Ascending aorta (tissue), 2 donors: Measurements from ENCODE around the gene PKDREJ. TPM values are rescaled to one million over a fixed set of nuclear protein-coding genes. Genes with fewer than 3 reads are reported as not detected.

Experiments
- DNase-seq, 2 donors: peaks; one replicate each; pipeline ENCODE4 v3.0.0-alpha.2; 2019; ENCODE audit warnings: low spot score in 2 of 2
- H3K27ac ChIP-seq, 2 donors: fragments of 200-600 bp; sonication (generic); one replicate each; pipeline ENCODE4 v1.5.1; 2016 to 2017; ENCODE audit warnings: mild to moderate bottlenecking in 1 of 2
- H3K27me3 ChIP-seq: fragments of 200-600 bp; sonication (generic); one replicate; pipeline ENCODE4 v1.5.1; 2017
- H3K36me3 ChIP-seq, 2 donors: fragments of 200-600 bp; sonication (generic); one replicate each; pipeline ENCODE4 v1.5.1; 2016
- H3K4me1 ChIP-seq, 2 donors: fragments of 200-600 bp; sonication (generic); one replicate each; pipeline ENCODE4 v1.5.1; 2016 to 2017; ENCODE audit warnings: mild to moderate bottlenecking in 1 of 2
- H3K4me3 ChIP-seq, 2 donors: fragments of 200-600 bp; sonication (generic); one replicate each; pipeline ENCODE4 v1.5.1; 2016 to 2017; ENCODE audit warnings: mild to moderate bottlenecking in 1 of 2
- H3K9me3 ChIP-seq, 2 donors: fragments of 200-600 bp; sonication (generic); one replicate each; pipeline ENCODE4 v1.5.1; 2016
- CTCF ChIP-seq, 3 experiments: fragments of 200-600 bp in 2 of 3; fragments of 450-650 bp in 1 of 3; sonication (generic) in 2 of 3; IDR thresholded peaks; one replicate each; pipeline ENCODE4 v1.5.1; 2016 to 2019; ENCODE audit warnings: antibody characterized with exemption in 3 of 3, mild to moderate bottlenecking in 1 of 3, moderate library complexity in 1 of 3
- intact Hi-C: fragments of 100-400 bp; cut with DNase I; formaldehyde crosslinking; loops from one replicate; pipeline ENCODE4 v1.15.1; 2023
- total RNA-seq: library from RNA; depleted of rRNA; stranded (reverse); fragments of >200 nt; gene quantifications from one replicate; pipeline ENCODE4 v1.1.0, GENCODE V29; 2016

Gene PKDREJ
- total RNA-seq, 1 donor from 2014 or later = not detected

GRCh38 chr22:46225631-46226030 lies 37.5 kb downstream of the PKDREJ start:
- no peak overlapping the region for H3K27ac ChIP-seq
- no peak for TF ChIP-seq CTCF (IDR thresholded peaks at IDR 0.05)
- H3K4me1 ChIP-seq = no peaks in the 10 kb centered on the region
- no peaks in the 10 kb centered on the region for H3K27me3 ChIP-seq
- intact Hi-C loops = no loop called here
- no peak overlapping the region for H3K4me3 ChIP-seq
- no peak for DNase-seq
- H3K9me3 ChIP-seq = no peaks in the 10 kb centered on the region
- peaks cover 20 to 27% of the 10 kb centered on the region in 2 donors for H3K36me3 ChIP-seq

GRCh38 chr22:46224898-46225290 lies 38.2 kb downstream of the PKDREJ start:
- peaks cover 23 to 32% of the 10 kb centered on the region in 2 donors for H3K36me3 ChIP-seq

GRCh38 chr22:46224044-46224897 lies 38.9 kb downstream of the PKDREJ start:
- H3K9me3 ChIP-seq = no peaks in the 10 kb centered on the region
- H3K27me3 ChIP-seq = no peaks in the 10 kb centered on the region
- no peak for DNase-seq
- H3K4me3 ChIP-seq = no peak overlapping the region
- no peak for TF ChIP-seq CTCF (IDR thresholded peaks at IDR 0.05)
- intact Hi-C loops = no loop called here
- no peaks in the 10 kb centered on the region for H3K4me1 ChIP-seq
- H3K36me3 ChIP-seq = peaks cover 29 to 32% of the 10 kb centered on the region in 2 donors
- H3K27ac ChIP-seq = no peak overlapping the region

More at GRCh38 chr22:46224898-46225290, 38.2 kb downstream of the PKDREJ start:
- Histone ChIP-seq H3K27me3 (no peaks in the 10 kb centered on the region), H3K4me3 (no peak overlapping the region), H3K9me3 (no peaks in the 10 kb centered on the region), H3K27ac (no peak overlapping the region), H3K4me1 (no peaks in the 10 kb centered on the region)
- no peak for DNase-seq
- intact Hi-C loops = no loop called here
- TF ChIP-seq CTCF (IDR thresholded peaks at IDR 0.05) = no peak

- H3K27me3 ChIP-seq = no peaks in the 10 kb centered on the region
- no peak overlapping the region for H3K4me3 ChIP-seq
- H3K27ac ChIP-seq = no peak overlapping the region
- intact Hi-C loops = no loop called here
- DNase-seq = no peak
- TF ChIP-seq CTCF (IDR thresholded peaks at IDR 0.05) = no peak
- no peaks in the 10 kb centered on the region for H3K4me1 ChIP-seq
- no peaks in the 10 kb centered on the region for H3K9me3 ChIP-seq
- peaks cover 54 to 55% of the 10 kb centered on the region in 2 donors for H3K36me3 ChIP-seq
These were observed 42.2 kb downstream of the PKDREJ start for GRCh38 chr22:46220921-46221320.

- Histone ChIP-seq H3K27me3 (no peaks in the 10 kb centered on the region), H3K9me3 (no peaks in the 10 kb centered on the region)
These were observed 43.5 kb downstream of the PKDREJ start for GRCh38 chr22:46219636-46220035.

More at GRCh38 chr22:46219636-46220035, 43.5 kb downstream of the PKDREJ start:
- no peak for TF ChIP-seq CTCF (IDR thresholded peaks at IDR 0.05)
- no peak overlapping the region for H3K27ac ChIP-seq
- H3K36me3 ChIP-seq = peaks cover 51 to 68% of the 10 kb centered on the region in 2 donors
- no peaks in the 10 kb centered on the region for H3K4me1 ChIP-seq
- intact Hi-C loops = no loop called here
- DNase-seq = no peak
- no peak overlapping the region for H3K4me3 ChIP-seq
